HG03135 (cell line): ENCODE measurements around the gene KAT5.
"Not testable (repeated sequence)": the region's sequence is repeated elsewhere in the genome, so short reads cannot be mapped to it uniquely, and the experiment has no call there.

ENCODE experiments used
- ATAC-seq: cut with Tn5 transposase; IDR thresholded peaks from one replicate; pipeline ENCODE4 v1.9.1; 2021; ENCODE audit warnings: mild to moderate bottlenecking, moderate library complexity; ENCODE audit not compliant: unreplicated experiment

KAT5 gene

DNA sequence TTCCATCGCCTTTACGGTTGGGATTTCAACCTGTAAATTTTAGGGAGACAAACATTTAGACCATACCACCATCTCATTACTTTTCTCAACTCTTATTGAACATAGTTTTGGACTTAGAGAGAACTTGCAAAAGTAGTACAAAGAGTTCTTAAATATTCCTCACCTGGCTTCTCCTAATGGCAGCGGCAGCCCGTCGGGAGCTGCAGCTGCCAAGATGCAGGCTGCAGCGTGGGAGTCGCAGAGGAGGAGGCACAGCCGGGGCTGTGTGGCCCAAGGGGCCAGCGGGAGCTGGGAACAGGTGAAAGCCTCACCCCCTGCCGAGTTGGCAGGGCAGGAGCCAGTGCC lies 31.6 kb downstream of the KAT5 start:
- ATAC-seq, result no peak

DNA sequence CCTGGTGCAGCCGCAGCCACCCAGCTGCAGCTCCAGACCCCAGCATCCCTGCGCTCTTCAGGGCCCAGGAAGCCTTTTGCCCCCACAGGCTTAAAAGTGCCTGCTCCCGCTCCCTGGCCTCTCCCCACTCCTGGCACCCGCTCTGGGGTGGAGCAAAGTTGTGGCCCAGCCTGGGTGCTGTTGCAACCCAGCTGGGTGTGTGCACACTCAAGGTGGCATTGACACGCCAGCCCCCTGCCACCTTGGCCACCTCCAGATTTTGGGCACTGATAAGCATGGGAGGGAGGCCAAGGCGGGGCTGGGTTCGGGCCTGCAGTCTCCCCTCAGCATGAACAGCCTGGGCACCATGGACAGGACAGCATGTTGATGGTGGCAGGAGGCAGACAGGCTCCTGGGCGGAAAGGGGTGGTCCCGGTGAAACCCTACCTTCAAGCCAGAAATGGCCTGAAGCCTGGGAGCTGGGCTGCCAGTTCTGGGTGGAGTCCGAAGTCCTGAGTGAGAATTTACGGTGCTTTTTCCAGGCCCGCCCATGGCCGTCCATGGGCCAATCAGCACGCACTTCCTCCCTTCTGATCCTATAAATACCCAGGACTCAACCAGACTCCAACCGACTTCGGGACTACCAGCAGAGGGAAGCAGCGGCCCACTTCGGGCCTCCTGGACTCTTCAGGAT lies 32.1 kb downstream of the KAT5 start:
- ATAC-seq, result no peak

DNA sequence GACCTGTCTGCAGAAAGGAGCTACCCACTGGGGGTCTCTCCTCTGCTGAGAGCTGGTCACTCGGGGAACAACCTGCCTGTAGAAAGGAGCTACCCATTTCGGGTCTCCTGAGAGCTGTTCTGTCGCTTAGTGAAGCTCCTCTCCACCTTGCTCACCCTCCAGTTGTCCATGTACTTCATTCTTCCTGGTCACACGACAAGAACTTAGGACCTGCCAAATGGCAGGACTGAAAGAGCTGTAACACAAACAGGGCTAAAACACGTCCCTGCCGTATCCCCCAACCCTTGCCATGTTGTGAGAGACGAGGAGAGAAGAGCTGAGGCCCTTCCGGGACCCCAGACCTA lies 32.6 kb downstream of the KAT5 start:
- no peak for ATAC-seq

DNA sequence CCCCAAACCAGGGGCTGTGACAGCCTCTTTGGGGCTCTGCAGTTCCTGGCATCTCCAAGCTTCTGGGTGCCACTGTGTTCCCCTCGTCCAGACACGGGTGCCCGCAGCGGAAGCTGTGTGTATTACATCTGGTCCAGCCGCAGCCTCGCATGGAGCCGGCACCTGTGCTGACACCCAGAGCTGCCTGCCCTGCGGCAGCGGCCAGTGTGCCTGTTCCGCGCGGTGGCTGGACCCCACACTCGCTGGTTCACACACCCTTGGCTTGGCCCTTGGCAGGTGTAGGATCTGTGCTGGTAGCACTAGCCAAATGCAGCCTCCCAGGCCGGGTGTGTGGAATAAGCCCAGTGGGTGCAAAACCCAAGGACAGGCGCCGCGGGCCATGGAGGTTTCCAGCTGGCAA lies 33.0 kb downstream of the KAT5 start:
- no peak for ATAC-seq

DNA sequence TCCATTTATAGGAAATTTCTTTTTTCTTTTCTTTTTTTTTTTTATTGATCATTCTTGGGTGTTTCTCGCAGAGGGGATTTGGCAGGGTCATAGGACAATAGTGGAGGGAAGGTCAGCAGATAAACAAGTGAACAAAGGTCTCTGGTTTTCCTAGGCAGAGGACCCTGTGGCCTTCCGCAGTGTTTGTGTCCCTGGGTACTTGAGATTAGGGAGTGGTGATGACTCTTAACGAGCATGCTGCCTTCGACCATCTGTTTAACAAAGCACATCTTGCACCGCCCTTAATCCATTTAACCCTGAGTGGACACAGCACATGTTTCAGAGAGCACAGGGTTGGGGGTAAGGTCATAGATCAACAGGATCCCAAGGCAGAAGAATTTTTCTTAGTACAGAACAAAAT lies 50.1 kb downstream of the KAT5 start:
- ATAC-seq, result not testable (repeated sequence)

DNA sequence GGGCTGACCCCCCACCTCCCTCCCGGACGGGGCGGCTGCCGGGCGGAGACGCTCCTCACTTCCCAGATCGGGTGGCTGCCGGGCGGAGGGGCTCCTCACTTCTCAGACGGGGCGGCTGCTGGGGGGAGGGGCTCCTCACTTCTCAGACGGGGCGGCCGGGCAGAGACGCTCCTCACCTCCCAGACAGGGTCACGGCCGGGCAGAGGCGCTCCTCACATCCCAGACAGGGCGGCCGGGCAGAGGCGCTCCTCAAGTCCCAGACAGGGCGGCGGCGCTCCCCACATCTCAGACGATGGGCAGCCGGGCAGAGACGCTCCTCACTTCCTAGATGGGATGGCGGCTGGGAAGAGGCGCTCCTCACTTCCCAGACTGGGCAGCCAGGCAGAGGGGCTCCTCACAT lies 50.8 kb downstream of the KAT5 start:
- ATAC-seq, result not testable (repeated sequence)

DNA sequence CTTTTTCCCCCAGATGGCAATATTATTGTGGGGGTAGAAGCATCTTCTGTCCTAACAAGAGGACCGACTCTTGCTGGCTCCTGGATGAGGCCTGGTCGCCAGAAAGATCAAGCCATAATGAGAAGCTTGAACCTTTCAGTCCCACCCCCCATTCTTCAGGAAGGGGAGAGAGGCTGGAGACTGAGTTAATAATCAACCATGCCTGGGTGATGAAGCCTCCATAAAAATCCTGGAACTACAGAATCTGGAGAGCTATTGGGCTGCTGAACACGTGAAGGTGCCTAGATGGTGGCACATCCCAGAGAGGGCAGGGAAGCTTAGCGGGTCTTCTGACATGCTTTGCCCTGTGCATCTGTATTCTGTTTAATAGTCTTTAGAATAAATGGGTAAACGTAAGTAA lies 52.4 kb downstream of the KAT5 start:
- no peak for ATAC-seq

DNA sequence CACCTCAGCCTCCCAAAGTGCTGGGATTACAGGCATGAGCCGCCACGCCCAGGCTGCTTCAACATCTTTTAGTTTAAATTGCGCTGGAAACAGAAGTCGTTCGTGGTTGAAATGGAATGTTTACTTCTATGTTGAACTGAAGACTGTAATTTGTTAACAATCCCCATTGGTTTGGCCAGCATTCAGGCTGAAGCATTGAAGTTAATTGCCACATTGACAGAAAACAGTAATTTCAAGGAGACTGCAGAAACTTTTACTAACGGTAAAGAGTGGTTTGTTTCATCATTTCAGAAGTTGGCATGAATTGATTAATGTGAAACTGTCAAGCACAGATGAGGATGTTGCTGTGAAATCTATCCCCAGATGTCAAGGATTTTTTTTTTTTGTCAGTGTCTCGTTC lies 54.5 kb downstream of the KAT5 start:
- no peak for ATAC-seq

DNA sequence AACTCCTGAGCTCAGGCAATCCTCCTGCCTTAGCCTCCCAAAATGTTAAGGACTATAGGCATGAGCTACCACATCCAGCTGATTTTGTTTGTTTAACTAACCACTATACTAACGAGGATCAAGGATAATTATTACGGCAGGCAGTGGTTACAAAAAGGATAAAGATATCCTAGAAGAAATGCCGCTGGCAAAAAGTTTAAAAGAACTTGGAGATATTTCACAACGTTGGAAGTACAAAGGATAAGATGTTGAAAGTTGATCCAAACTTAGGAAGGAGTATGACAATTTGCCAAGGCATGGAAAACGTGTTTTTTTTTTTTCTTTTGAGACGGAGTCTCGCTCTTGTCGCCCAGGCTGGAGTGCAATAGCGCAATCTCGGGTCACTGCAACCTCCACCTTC lies 55.4 kb downstream of the KAT5 start:
- ATAC-seq, result no peak

DNA sequence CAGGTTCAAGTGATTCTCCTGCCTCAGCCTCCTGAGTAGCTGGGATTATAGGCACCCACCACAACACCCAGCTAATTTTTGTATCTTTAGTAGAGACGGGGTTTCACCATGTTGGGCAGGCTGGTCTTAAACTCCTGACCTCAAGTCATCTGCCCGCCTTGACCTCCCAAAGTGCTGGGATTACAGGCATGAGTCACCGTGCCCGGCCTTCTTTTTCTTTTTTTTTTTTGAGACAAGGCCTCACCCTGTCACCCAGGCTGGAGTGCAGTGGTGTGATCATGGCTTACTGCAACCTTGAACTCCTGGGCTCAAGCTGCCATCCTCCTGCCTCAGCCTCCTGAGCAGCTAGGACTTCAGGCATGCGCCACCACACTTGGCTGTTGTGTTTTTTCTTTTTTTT lies 55.8 kb downstream of the KAT5 start:
- ATAC-seq, result not testable (repeated sequence)
